ENCODE results near the gene PCDHA13. TPM values are rescaled to one million over a fixed set of nuclear protein-coding genes. Genes with fewer than 3 reads are reported as not detected.
"Not testable (repeated sequence)": the region's sequence is repeated elsewhere in the genome, so short reads cannot be mapped to it uniquely, and the experiment has no call there.

Gene PCDHA13
- total and polyA plus RNA-seq, 2 experiments from 2014 or later, result not detected

- Histone ChIP-seq H3F3A (ENCODE audit: insufficient read depth) (no peaks in the 10 kb centered on the region), H3K27ac (no peak within 1 kb of the TSS), H3K9me3 (ENCODE audit: low read depth) (no peaks in the 10 kb centered on the region), H3K4me1 (ENCODE audit: insufficient read depth) (no peaks in the 10 kb centered on the region), H3K4me3 (no peak within 1 kb of the TSS), H4K20me1 (ENCODE audit: insufficient read depth) (no peaks in the 10 kb centered on the region), H3K79me2 (ENCODE audit: insufficient read depth) (no peaks in the 10 kb centered on the region), H3K36me3 (ENCODE audit: low read depth) (no peaks in the 10 kb centered on the region), H3K9ac (no peak within 1 kb of the TSS), H3K27me3 (replicated peaks; ENCODE audit: insufficient read depth) (no peaks in the 10 kb centered on the region), H3K4me2 (ENCODE audit: unreplicated experiment) (no peak within 1 kb of the TSS), H2AFZ (no peak within 1 kb of the TSS), H3K9me2 (ENCODE audit: insufficient read depth) (no peaks in the 10 kb centered on the region)
- TF ChIP-seq EZH2 (IDR thresholded peaks at IDR 0.05; ENCODE audit: insufficient read depth, poor library complexity, severe bottlenecking), result no peak
- DNase-seq, result no peak
- WGBS, 2 experiments (ENCODE audit: low coverage in 1 of 2, low lambda C conversion rate in 2 of 2, missing lambda C conversion rate in 2 of 2), result 18 to 19% methylated on average over 47 of the region's 47 CpGs
- in situ Hi-C loops (cut with MboI), result no loop called here
Observed at GRCh38 chr5:140875085-140876065, 6.5 kb upstream of the PCDHA13 start, which contains the start of gene PCDHA12. PCDHA12 (plus strand) TSS chr5:140875308; CDS start chr5:140875473, 165 bp downstream.

GRCh38 chr5:140876541-140877261, 5.2 kb upstream of the PCDHA13 start:
- in situ Hi-C loops (cut with MboI); H4K20me1 ChIP-seq (ENCODE audit: insufficient read depth): not testable (repeated sequence)

GRCh38 chr5:140877262-140877581, 4.7 kb upstream of the PCDHA13 start:
- Histone ChIP-seq H2AFZ (no peak overlapping the region), H4K20me1 (ENCODE audit: insufficient read depth) (no peaks in the 10 kb centered on the region), H3K9ac (no peak overlapping the region), H3K27me3 (replicated peaks; ENCODE audit: insufficient read depth) (no peaks in the 10 kb centered on the region), H3K9me2 (ENCODE audit: insufficient read depth) (no peaks in the 10 kb centered on the region), H3K79me2 (ENCODE audit: insufficient read depth) (no peaks in the 10 kb centered on the region), H3F3A (ENCODE audit: insufficient read depth) (no peaks in the 10 kb centered on the region), H3K36me3 (ENCODE audit: low read depth) (no peaks in the 10 kb centered on the region), H3K4me2 (ENCODE audit: unreplicated experiment) (no peak overlapping the region), H3K4me1 (ENCODE audit: insufficient read depth) (no peaks in the 10 kb centered on the region), H3K9me3 (ENCODE audit: low read depth) (no peaks in the 10 kb centered on the region), H3K4me3 (no peak overlapping the region), H3K27ac (no peak overlapping the region)
- in situ Hi-C loops (cut with MboI), result no loop called here
- no peak for DNase-seq
- TF ChIP-seq EZH2 (IDR thresholded peaks at IDR 0.05; ENCODE audit: insufficient read depth, poor library complexity, severe bottlenecking) (no peak), EZH2phosphoT487 (IDR thresholded peaks at IDR 0.05; ENCODE audit: insufficient read depth, low read depth) (no peak)
- WGBS, 2 experiments (ENCODE audit: low coverage in 1 of 2, low lambda C conversion rate in 2 of 2, missing lambda C conversion rate in 2 of 2), result 46 to 52% methylated on average over 34 to 37 of the region's 37 CpGs

More at GRCh38 chr5:140876541-140877261, 5.2 kb upstream of the PCDHA13 start:
- not testable (repeated sequence) for H3K27me3 ChIP-seq (replicated peaks; ENCODE audit: insufficient read depth); H3K79me2 ChIP-seq (ENCODE audit: insufficient read depth); H3K4me3 ChIP-seq; H3K9me3 ChIP-seq (ENCODE audit: low read depth); DNase-seq; H3F3A ChIP-seq (ENCODE audit: insufficient read depth); H3K4me1 ChIP-seq (ENCODE audit: insufficient read depth); H3K9me2 ChIP-seq (ENCODE audit: insufficient read depth); H2AFZ ChIP-seq; H3K27ac ChIP-seq; H3K4me2 ChIP-seq (ENCODE audit: unreplicated experiment); H3K36me3 ChIP-seq (ENCODE audit: low read depth); H3K9ac ChIP-seq
- 43 to 46% methylated on average over 71 to 80 of the region's 80 CpGs for WGBS, 2 experiments (ENCODE audit: low coverage in 1 of 2, low lambda C conversion rate in 2 of 2, missing lambda C conversion rate in 2 of 2)

GRCh38 chr5:140882591-140882899, 621 bp downstream of the PCDHA13 start:
- H3K4me3 ChIP-seq, result no peak overlapping the region
- H3K27ac ChIP-seq, result no peak overlapping the region
- H3K4me2 ChIP-seq (ENCODE audit: unreplicated experiment), result no peak overlapping the region
- no peak overlapping the region for H3K9ac ChIP-seq
- 19 to 20% methylated on average over 12 of the region's 12 CpGs for WGBS, 2 experiments (ENCODE audit: low coverage in 1 of 2, low lambda C conversion rate in 2 of 2, missing lambda C conversion rate in 2 of 2)
- in situ Hi-C loops (cut with MboI), result no loop called here
- H3K36me3 ChIP-seq (ENCODE audit: low read depth), result no peaks in the 10 kb centered on the region
- no peaks in the 10 kb centered on the region for H3K4me1 ChIP-seq (ENCODE audit: insufficient read depth)
- TF ChIP-seq EZH2 (IDR thresholded peaks at IDR 0.05; ENCODE audit: insufficient read depth, poor library complexity, severe bottlenecking), result no peak
- no peak for TF ChIP-seq EZH2phosphoT487 (IDR thresholded peaks at IDR 0.05; ENCODE audit: insufficient read depth, low read depth)
- H3K9me3 ChIP-seq (ENCODE audit: low read depth), result no peaks in the 10 kb centered on the region
- no peaks in the 10 kb centered on the region for H3F3A ChIP-seq (ENCODE audit: insufficient read depth)
- H3K27me3 ChIP-seq (replicated peaks; ENCODE audit: insufficient read depth), result no peaks in the 10 kb centered on the region
- no peak for DNase-seq
- H3K79me2 ChIP-seq (ENCODE audit: insufficient read depth), result no peaks in the 10 kb centered on the region
- H2AFZ ChIP-seq, result no peak overlapping the region
- H4K20me1 ChIP-seq (ENCODE audit: insufficient read depth), result no peaks in the 10 kb centered on the region
- H3K9me2 ChIP-seq (ENCODE audit: insufficient read depth), result no peaks in the 10 kb centered on the region

All from GM23248 (cell line).